GM18909 (cell line): Measurements from ENCODE around the gene IL20RA.

Experiments used
- ATAC-seq: cut with Tn5 transposase; IDR thresholded peaks from one replicate; pipeline ENCODE4 v1.9.1; 2021; ENCODE audit warnings: mild to moderate bottlenecking; ENCODE audit not compliant: unreplicated experiment, poor library complexity

IL20RA gene

GRCh38 chr6:137011406-137011805 lies 33.4 kb downstream of the IL20RA start:
- no peak for ATAC-seq

GRCh38 chr6:137010128-137010718 lies 34.5 kb downstream of the IL20RA start:
- no peak for ATAC-seq

- ATAC-seq, result no peak
These were observed 36.6 kb downstream of the IL20RA start for GRCh38 chr6:137008204-137008603.

GRCh38 chr6:137006056-137006455 lies 38.7 kb downstream of the IL20RA start:
- no peak for ATAC-seq

- ATAC-seq, result no peak
These were observed 39.7 kb downstream of the IL20RA start for GRCh38 chr6:137005073-137005472.

GRCh38 chr6:137002505-137002904 lies 42.3 kb downstream of the IL20RA start:
- ATAC-seq, result no peak

- no peak for ATAC-seq
These were observed 42.8 kb downstream of the IL20RA start for GRCh38 chr6:137001977-137002302.

- no peak for ATAC-seq
These were observed 43.3 kb downstream of the IL20RA start for GRCh38 chr6:137001299-137001976.

GRCh38 chr6:137000825-137001224 lies 43.9 kb downstream of the IL20RA start:
- no peak for ATAC-seq

GRCh38 chr6:136995521-136995920 lies 49.2 kb downstream of the IL20RA start:
- ATAC-seq, result no peak

GRCh38 chr6:136994782-136995181 lies 50.0 kb downstream of the IL20RA start:
- ATAC-seq, result no peak

GRCh38 chr6:136992113-136992512 lies 52.7 kb downstream of the IL20RA start:
- ATAC-seq, result no peak

GRCh38 chr6:136991646-136992045 lies 53.1 kb downstream of the IL20RA start:
- no peak for ATAC-seq

GRCh38 chr6:136990754-136991153 lies 54.0 kb downstream of the IL20RA start:
- ATAC-seq, result no peak

- ATAC-seq, result no peak
These were observed 54.6 kb downstream of the IL20RA start for GRCh38 chr6:136990242-136990578.

- no peak for ATAC-seq
These were observed 55.1 kb downstream of the IL20RA start for GRCh38 chr6:136989571-136990241.

GRCh38 chr6:136987526-136987925 lies 57.2 kb downstream of the IL20RA start:
- no peak for ATAC-seq

- ATAC-seq, result no peak
These were observed 59.3 kb downstream of the IL20RA start for GRCh38 chr6:136985502-136985901.

GRCh38 chr6:136984578-136984977 lies 60.2 kb downstream of the IL20RA start:
- no peak for ATAC-seq

- no peak for ATAC-seq
These were observed 61.1 kb downstream of the IL20RA start for GRCh38 chr6:136983687-136984086.

- ATAC-seq, result no peak
These were observed 61.8 kb downstream of the IL20RA start for GRCh38 chr6:136982928-136983327.

GRCh38 chr6:136980070-136980469 lies 64.7 kb downstream of the IL20RA start:
- no peak for ATAC-seq
